ENCODE data around the gene OPCML.

- TF ChIP-seq CTCF (IDR thresholded peaks at IDR 0.05) (no peak), REST (IDR thresholded peaks at IDR 0.05; ENCODE audit: insufficient read depth in 1 of 2, low read depth in 2 of 2, low read length in 1 of 2) (no peak), POLR2AphosphoS5 (IDR thresholded peaks at IDR 0.05; ENCODE audit: low read depth, low read length) (no peak)
These were observed 741.3 kb downstream of the OPCML start for GRCh38 chr11:132790971-132791370.
